K562 (cell line): ENCODE measurements around the gene CETN2. TPM values are rescaled to one million over a fixed set of nuclear protein-coding genes. Genes with fewer than 3 reads are reported as not detected.
A peak's percentile ranks its signal among the peaks of the same experiment; 100 is the strongest.

ENCODE experiments used
- ATAC-seq: fragments of 200-7000 bp; cut with Tn5 transposase; 3 replicates; pipeline ENCODE4 v1.9.1; 2020; ENCODE audit warnings: moderate library complexity
- BruUV-seq: library from RNA; stranded (reverse); fragments of 400-500 nt; replicated peaks from 2 replicates; lab custom pipeline; 2021; lab: Mats Ljungman, UMichigan
- CTCF ChIA-PET: fragments of 300-600 bp; formaldehyde crosslinking; extraction: SDS; loops from one replicate; lab custom pipeline; 2021; ENCODE audit warnings: low intra/inter-chr PET ratio; lab: Yijun Ruan, JAX
- POLR2A ChIA-PET: fragments of 300-600, 350-650 bp; sonication (Branson Sonifier 250); formaldehyde crosslinking; extraction: SDS; loops from one replicate; lab custom pipeline; 2021; ENCODE audit warnings: antibody characterized with exemption, inconsistent platforms; lab: Yijun Ruan, JAX
- DNase-seq, 4 experiments: peaks; one replicate each; pipeline versions ENCODE4 v3.0.0 to v3.0.0-alpha.2; 2011 to 2018; ENCODE audit warnings: low spot score in 3 of 4, mixed read lengths in 3 of 4; ENCODE audit errors: extremely low read depth in 1 of 4
- FAIRE-seq: peaks from 2 replicates; lab custom pipeline; 2011; peaks lifted over from hg19 to GRCh38; lab: Jason Lieb, UNC
- H2AFZ ChIP-seq: 2 replicates; pipeline ENCODE4 v1.6.0; 2011; ENCODE audit warnings: low read depth, low read length, control low read depth, inconsistent platforms
- H3K27ac ChIP-seq: fragments of 200-600 bp; 3 replicates; pipeline ENCODE4 v1.8.0; 2011; ENCODE audit warnings: low read depth, mild to moderate bottlenecking, control low read depth, inconsistent platforms, low read length, moderate library complexity, mixed read lengths; ENCODE audit errors: extremely low read depth
- H3K27me3 ChIP-seq, 2 experiments: fragments of 300-600 bp in 1 of 2; 2 replicates in 1 of 2; 3 replicates in 1 of 2; pipeline versions ENCODE4 v1.6.0 to v1.8.0; 2011; ENCODE audit warnings: inconsistent platforms in 2 of 2, low read length in 2 of 2, mild to moderate bottlenecking in 1 of 2, mixed read lengths in 1 of 2, moderate library complexity in 1 of 2; ENCODE audit not compliant: control insufficient read depth in 2 of 2, insufficient read depth in 2 of 2
- H3K36me3 ChIP-seq: fragments of 300-600 bp; 3 replicates; pipeline ENCODE4 v1.8.0; 2011; ENCODE audit warnings: mild to moderate bottlenecking, low read length, inconsistent platforms; ENCODE audit not compliant: control insufficient read depth, insufficient read depth
- H3K4me1 ChIP-seq, 2 experiments: fragments of 200-600 bp in 1 of 2; replicated peaks in 1 of 2; 2 replicates in 1 of 2; 3 replicates in 1 of 2; pipeline versions ENCODE4 v1.5.1 to v1.8.0; 2011; ENCODE audit warnings: inconsistent platforms in 2 of 2, low read length in 2 of 2, mild to moderate bottlenecking in 1 of 2, mixed read lengths in 1 of 2, moderate library complexity in 1 of 2; ENCODE audit not compliant: control insufficient read depth in 2 of 2, insufficient read depth in 2 of 2
- H3K4me2 ChIP-seq: 2 replicates; pipeline ENCODE4 v1.6.1; 2011; ENCODE audit warnings: low read length, control low read depth, inconsistent platforms, mixed read lengths; ENCODE audit not compliant: insufficient read depth
- H3K4me3 ChIP-seq: fragments of 200-600 bp; sonication (generic), shearing (Covaris generic); 2 replicates; pipeline ENCODE4 v1.5.1; 2016; ENCODE audit warnings: control low read depth, inconsistent platforms
- H3K79me2 ChIP-seq: fragments of 200-600 bp; 3 replicates; pipeline ENCODE4 v1.8.0; 2011; ENCODE audit warnings: low read length, inconsistent platforms; ENCODE audit not compliant: control insufficient read depth, insufficient read depth
- H3K9ac ChIP-seq, 2 experiments: 2 replicates each; pipeline versions ENCODE4 v1.6.0 to v1.6.1; 2011; ENCODE audit warnings: low read depth in 2 of 2, low read length in 2 of 2, control low read depth in 1 of 2, inconsistent platforms in 1 of 2, mild to moderate bottlenecking in 1 of 2, mixed read lengths in 1 of 2; ENCODE audit not compliant: insufficient read depth in 1 of 2
- H3K9me1 ChIP-seq: one replicate; pipeline ENCODE4 v1.6.0; 2011; ENCODE audit warnings: inconsistent platforms, mild to moderate bottlenecking, low read length, moderate library complexity; ENCODE audit not compliant: control insufficient read depth, insufficient read depth
- H3K9me3 ChIP-seq: replicated peaks from 2 replicates; pipeline ENCODE4 v1.5.1; 2011; ENCODE audit warnings: low read depth, low read length, inconsistent platforms; ENCODE audit not compliant: control insufficient read depth, insufficient read depth
- H4K20me1 ChIP-seq: replicated peaks from 2 replicates; pipeline ENCODE4 v1.6.1; 2011; ENCODE audit warnings: low read length, inconsistent platforms, mixed read lengths; ENCODE audit not compliant: control insufficient read depth, insufficient read depth
- MGA ChIP-seq: fragments of 450-650 bp; IDR thresholded peaks from 2 replicates; pipeline ENCODE4 v1.6.1; 2016; ENCODE audit warnings: mild to moderate bottlenecking, moderate library complexity
- RNF2 ChIP-seq: sonication (generic); IDR thresholded peaks from 2 replicates; pipeline ENCODE4 v1.6.1; 2016
- ZBTB11 ChIP-seq, 3 experiments: fragments of 200-800 bp in 1 of 3; fragments of 250-450 bp in 1 of 3; fragments of 450-650 bp in 1 of 3; sonication (Bioruptor Pico) in 1 of 3; sonication (Bioruptor generic) in 1 of 3; formaldehyde crosslinking in 1 of 3; IDR thresholded peaks; 2 replicates each; pipeline versions ENCODE4 v1.6.1 to v1.8.0; 2016 to 2022; ENCODE audit warnings: mild to moderate bottlenecking in 2 of 3, missing genetic modification characterization in 2 of 3, missing compliant biosample characterization in 1 of 3, moderate library complexity in 1 of 3
- ZZZ3 ChIP-seq: fragments of 450-650 bp; IDR thresholded peaks from 2 replicates; pipeline ENCODE4 v1.6.1; 2016; ENCODE audit warnings: antibody characterized with exemption, mild to moderate bottlenecking, moderate library complexity
- WGBS: fragments of 100-300 bp; shearing (Covaris generic); methylation state at CpG from one replicate; pipeline ENCODE4 v1.1.6; 2016; ENCODE audit warnings: low coverage, mixed read lengths; ENCODE audit not compliant: insufficient coverage; ENCODE audit errors: missing lambda C conversion rate; 5-methylcytosine and 5-hydroxymethylcytosine counted together
- in situ Hi-C: fragments of 300-500 bp; cut with MboI; formaldehyde crosslinking; loops from 4 replicates; pipeline ENCODE4 v1.15.0; 2018; ENCODE audit warnings: inconsistent platforms, mixed read lengths
- intact Hi-C: fragments of 100-400 bp; cut with micrococcal nuclease; formaldehyde crosslinking; loops from 2 replicates; pipeline ENCODE4 v1.14.2; 2022
- polyA plus RNA-seq, 8 experiments: library from polyadenylated mRNA; depleted of rRNA in 4 of 8; stranded (reverse) in 5 of 8; unstranded in 3 of 8; fragments of >200 nt; fragmentation: Nextera tagmentation in 2 of 8; fragmentation: Illumina TruSeq in 1 of 8; extraction: Ambion mirVana in 2 of 8; extraction: Trizol in 1 of 8; gene quantifications; 2 replicates each; pipeline versions ENCODE4 v1.2.1 to v1.2.3, GENCODE V29; 2011 to 2014; ENCODE audit warnings: inconsistent platforms in 1 of 8, missing spikeins in 1 of 8
- total RNA-seq, 7 experiments: library from RNA; depleted of rRNA in 6 of 7; stranded (reverse); fragments of >200 nt in 6 of 7; fragmentation: Illumina TruSeq in 2 of 7; extraction: Trizol in 2 of 7; gene quantifications; 2 replicates each; pipeline versions ENCODE4 v1.2.1 to v1.2.3, GENCODE V29; 2011 to 2021; ENCODE audit warnings: low replicate concordance in 1 of 7

The CETN2 gene
- total and polyA plus RNA-seq, 9 of the 15 experiments (the other 6 are each of a cell fraction or from before 2014, with no cell fraction given), result 16.7 to 37.1 (median 27.6) TPM

- CTCF ChIA-PET, result no interaction called here
- Histone ChIP-seq H3K27me3 (no peaks in the 10 kb centered on the region), H3K4me3 (no peak overlapping the region), H3K36me3 (peaks cover 67% of the 10 kb centered on the region; the same call in 2 of the 3 replicates), H3K9me1 (peaks cover 6% of the 10 kb centered on the region), H3K9me3 (no peaks in the 10 kb centered on the region), H3K4me1 (peaks cover 12 to 41% of the 10 kb centered on the region in 2 experiments), H4K20me1 (peaks cover 25% of the 10 kb centered on the region), H3K4me2 (peak overlapping the region; percentile 60), H3K9ac (peak overlapping the region in 1 of 2 experiments; percentile 73; a peak in 1 of 4 replicates), H3K27ac (peak overlapping the region; percentile 68), H3K79me2 (peaks cover 57% of the 10 kb centered on the region), H2AFZ (no peak overlapping the region)
- intact Hi-C loops, result no loop called here
- 1% methylated on average over 5 of the region's 5 CpGs for WGBS
- no TSS peak for BruUV-seq
- POLR2A ChIA-PET, result interaction anchor here (0.6 to 1.0 kb wide), 3 partner anchors 9 to 1206 kb away, joined by 3 read pairs; no protein-coding TSS in a partner anchor
- ATAC-seq (peak; percentile 98), FAIRE-seq (peak; percentile 92), DNase-seq (peak; percentile 33 to 79 (median 54))
- in situ Hi-C loops, result no loop called here
- TF ChIP-seq RNF2 (no peak), MGA (0 out of 2 replicates have a peak, but pooled peaks have one; percentile 14), ZZZ3 (no peak), ZBTB11 (CRISPR knock-in tag; IDR thresholded peaks at IDR 0.05) (peak in 1 of 3 experiments; percentile 55; a peak in 2 of 6 replicates)
Observed at GRCh38 chrX:152843852-152844251, 13.3 kb upstream of the CETN2 start.
